Activated naive CD8-positive, alpha-beta T cell treated with anti-CD3 and anti-CD28 coated beads for 36 hours (primary cell): Measurements from ENCODE around the gene BMP10. TPM values are rescaled to one million over a fixed set of nuclear protein-coding genes. Genes with fewer than 3 reads are reported as not detected.

Source experiments
- DNase-seq: peaks from one replicate; pipeline ENCODE4 v3.0.0; 2021
- H3K27ac Mint-ChIP-seq: one replicate; pipeline ENCODE4 v1.8.0; 2022; ENCODE audit warnings: mild to moderate bottlenecking, moderate library complexity, mixed read lengths
- H3K27me3 Mint-ChIP-seq: one replicate; pipeline ENCODE4 v1.8.0; 2022; ENCODE audit warnings: mild to moderate bottlenecking, mixed read lengths
- H3K36me3 Mint-ChIP-seq: one replicate; pipeline ENCODE4 v1.8.0; 2021; ENCODE audit warnings: mild to moderate bottlenecking, mixed read lengths
- H3K4me1 Mint-ChIP-seq: one replicate; pipeline ENCODE4 v1.8.0; 2021; ENCODE audit warnings: mixed read lengths
- H3K4me3 Mint-ChIP-seq: one replicate; pipeline ENCODE4 v1.8.0; 2022; ENCODE audit warnings: mild to moderate bottlenecking, moderate library complexity, mixed read lengths
- H3K9me3 Mint-ChIP-seq: one replicate; pipeline ENCODE4 v1.8.0; 2022; ENCODE audit warnings: mixed read lengths
- total RNA-seq, 2 experiments: library from RNA; stranded (reverse); gene quantifications; one replicate each; pipeline ENCODE4 v1.2.3, GENCODE V29; 2021

Gene BMP10
- total RNA-seq, 2 experiments from 2014 or later = not detected

DNA sequence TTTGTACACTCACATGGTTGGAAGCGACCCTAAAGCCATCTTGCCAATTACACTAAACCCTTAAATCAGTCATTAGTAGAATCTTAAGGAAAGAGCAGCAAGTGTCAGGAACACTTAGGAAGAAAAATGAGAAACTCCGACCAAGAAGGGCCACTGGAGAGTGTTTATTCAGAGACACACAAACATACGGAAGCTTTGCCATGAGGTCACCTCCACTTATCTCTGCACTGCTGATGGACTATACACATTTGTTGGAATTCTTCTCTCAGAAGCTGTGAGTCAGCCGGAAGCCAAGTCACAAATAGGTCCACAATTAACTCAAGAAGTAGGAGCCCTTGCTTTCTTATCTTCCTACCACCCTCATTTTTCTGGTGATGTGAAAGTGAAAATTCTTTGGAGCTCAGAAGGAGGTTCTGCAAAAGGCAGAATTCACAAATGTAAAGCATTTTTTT, 21.6 kb downstream of the BMP10 start:
- Mint-ChIP-seq H3K36me3 (no peaks in the 10 kb centered on the region), H3K4me1 (no peaks in the 10 kb centered on the region), H3K9me3 (no peaks in the 10 kb centered on the region), H3K27me3 (peaks cover 9% of the 10 kb centered on the region), H3K4me3 (no peak overlapping the region), H3K27ac (no peak overlapping the region)
- DNase-seq = no peak

DNA sequence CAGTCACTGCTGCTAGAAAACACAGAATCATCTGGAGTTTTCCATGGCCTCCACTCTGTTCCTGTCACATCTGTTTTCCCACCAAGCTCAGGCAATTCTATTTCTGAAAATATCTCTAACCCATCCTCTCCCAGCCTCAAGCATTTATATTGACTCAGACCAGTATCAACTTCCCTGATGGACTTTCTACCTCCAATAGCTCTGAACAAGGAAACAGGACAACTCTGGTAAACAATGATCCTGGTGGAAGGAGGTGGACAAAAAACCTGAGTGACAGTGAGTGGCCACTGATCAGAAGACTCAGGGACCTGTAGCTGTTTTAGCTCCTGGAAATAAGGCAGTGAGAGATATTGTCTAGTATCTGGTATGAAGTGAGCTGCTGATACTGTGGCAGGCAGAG, 23.4 kb downstream of the BMP10 start:
- Mint-ChIP-seq H3K36me3 (no peaks in the 10 kb centered on the region), H3K27ac (no peak overlapping the region), H3K9me3 (no peaks in the 10 kb centered on the region), H3K4me1 (no peaks in the 10 kb centered on the region), H3K27me3 (peaks cover 12% of the 10 kb centered on the region), H3K4me3 (no peak overlapping the region)
- no peak for DNase-seq

DNA sequence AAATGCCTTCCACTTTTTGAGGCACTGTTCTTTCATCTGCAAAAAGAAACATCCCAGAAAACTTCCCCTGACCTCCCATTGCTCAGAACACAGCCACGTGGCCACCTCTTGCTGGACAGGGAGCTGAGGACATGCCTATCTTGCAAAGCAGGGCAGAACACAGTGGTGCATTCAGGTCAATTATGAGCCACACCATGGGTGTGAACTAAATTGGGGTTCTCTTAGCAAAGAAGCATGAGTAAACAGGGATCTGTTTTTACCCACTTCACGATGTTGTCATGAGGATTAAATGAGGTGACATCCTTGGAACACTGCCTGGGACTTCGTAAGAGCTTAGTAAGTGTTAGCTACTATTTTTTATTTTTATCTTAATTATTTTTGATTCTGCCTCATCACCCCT, 25.1 kb downstream of the BMP10 start:
- H3K9me3 Mint-ChIP-seq = no peaks in the 10 kb centered on the region
- DNase-seq = no peak
- H3K4me1 Mint-ChIP-seq = no peaks in the 10 kb centered on the region
- no peaks in the 10 kb centered on the region for H3K36me3 Mint-ChIP-seq
- no peak overlapping the region for H3K27ac Mint-ChIP-seq
- H3K27me3 Mint-ChIP-seq = peaks cover 12% of the 10 kb centered on the region
- H3K4me3 Mint-ChIP-seq = no peak overlapping the region

DNA sequence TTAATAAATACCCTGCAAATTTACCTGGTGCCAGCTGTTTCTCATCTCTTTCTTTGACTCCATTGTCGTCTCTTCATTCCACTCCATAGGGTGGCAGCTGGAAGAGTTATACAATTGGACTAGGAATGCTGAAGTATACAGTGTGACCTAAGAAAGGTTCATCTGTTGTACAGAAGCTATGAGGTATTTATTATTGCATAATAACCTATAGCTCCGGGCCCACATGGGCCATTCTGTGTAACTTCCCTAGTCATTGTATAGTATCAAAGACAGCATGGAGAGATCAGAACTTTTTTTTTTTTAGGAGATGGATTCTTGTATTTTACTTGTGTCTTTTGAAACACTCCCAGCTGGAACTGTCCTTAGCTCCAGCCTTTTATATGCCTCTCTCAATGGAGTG, 26.2 kb downstream of the BMP10 start:
- DNase-seq = no peak
- Mint-ChIP-seq H3K36me3 (no peaks in the 10 kb centered on the region), H3K4me3 (no peak overlapping the region), H3K9me3 (no peaks in the 10 kb centered on the region), H3K27me3 (peaks cover 12% of the 10 kb centered on the region), H3K4me1 (no peaks in the 10 kb centered on the region), H3K27ac (no peak overlapping the region)

DNA sequence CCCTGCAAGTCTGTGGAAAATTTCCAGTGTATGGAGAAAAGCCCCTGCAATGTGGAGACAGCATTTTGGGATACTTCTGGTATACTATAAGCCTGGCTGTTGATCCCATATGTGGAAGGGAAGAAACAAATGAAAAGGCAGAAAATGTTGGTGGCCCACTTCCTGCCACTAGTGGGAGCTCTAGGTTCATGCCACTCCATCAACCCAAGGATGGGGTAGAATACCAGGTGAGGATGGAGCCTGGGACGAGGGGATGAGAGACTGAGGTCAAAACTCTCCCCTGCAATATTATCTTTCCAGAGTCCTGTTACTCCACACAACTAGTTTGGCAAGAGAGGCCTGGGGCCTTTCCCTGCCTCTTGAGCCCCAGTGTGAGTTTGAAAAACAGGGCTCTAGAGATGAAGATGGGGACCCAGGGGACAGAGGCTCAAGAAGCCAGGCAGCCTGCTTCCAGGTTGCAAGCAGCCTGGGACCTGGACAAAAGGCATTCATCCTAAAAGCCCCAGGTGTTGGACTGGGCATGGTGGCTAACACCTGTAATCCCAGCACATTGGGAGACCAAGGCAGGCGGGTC, 31.9 kb downstream of the BMP10 start:
- peak; percentile 19 for DNase-seq
- peaks cover 19% of the 10 kb centered on the region for H3K4me1 Mint-ChIP-seq
- peaks cover 2% of the 10 kb centered on the region for H3K9me3 Mint-ChIP-seq
- H3K27me3 Mint-ChIP-seq = peaks cover 3% of the 10 kb centered on the region
- no peak overlapping the region for H3K27ac Mint-ChIP-seq
- no peak overlapping the region for H3K4me3 Mint-ChIP-seq
- no peaks in the 10 kb centered on the region for H3K36me3 Mint-ChIP-seq

DNA sequence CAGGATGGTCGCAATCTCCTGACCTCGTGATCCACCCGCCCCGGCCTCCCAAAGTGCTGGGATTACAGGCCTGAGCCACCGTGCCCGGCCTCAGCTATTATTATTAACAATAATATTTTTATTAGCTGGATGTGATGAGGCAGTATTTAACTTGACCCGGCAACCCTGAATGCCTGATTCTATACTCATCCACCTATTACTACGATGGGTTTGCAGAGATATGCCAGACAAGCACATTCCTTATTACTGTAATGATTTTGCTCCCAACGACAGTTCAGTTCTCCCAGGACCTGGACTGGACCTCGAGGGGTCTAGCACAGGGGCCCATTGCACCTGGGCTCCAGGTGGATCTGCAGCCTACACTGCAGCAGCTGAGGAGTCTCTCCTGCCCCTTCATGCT, 32.6 kb downstream of the BMP10 start:
- H3K9me3 Mint-ChIP-seq = peaks cover 2% of the 10 kb centered on the region
- no peak for DNase-seq
- H3K4me1 Mint-ChIP-seq = peaks cover 19% of the 10 kb centered on the region
- H3K36me3 Mint-ChIP-seq = no peaks in the 10 kb centered on the region
- no peak overlapping the region for H3K27ac Mint-ChIP-seq
- H3K4me3 Mint-ChIP-seq = no peak overlapping the region
- H3K27me3 Mint-ChIP-seq = peaks cover 3% of the 10 kb centered on the region

DNA sequence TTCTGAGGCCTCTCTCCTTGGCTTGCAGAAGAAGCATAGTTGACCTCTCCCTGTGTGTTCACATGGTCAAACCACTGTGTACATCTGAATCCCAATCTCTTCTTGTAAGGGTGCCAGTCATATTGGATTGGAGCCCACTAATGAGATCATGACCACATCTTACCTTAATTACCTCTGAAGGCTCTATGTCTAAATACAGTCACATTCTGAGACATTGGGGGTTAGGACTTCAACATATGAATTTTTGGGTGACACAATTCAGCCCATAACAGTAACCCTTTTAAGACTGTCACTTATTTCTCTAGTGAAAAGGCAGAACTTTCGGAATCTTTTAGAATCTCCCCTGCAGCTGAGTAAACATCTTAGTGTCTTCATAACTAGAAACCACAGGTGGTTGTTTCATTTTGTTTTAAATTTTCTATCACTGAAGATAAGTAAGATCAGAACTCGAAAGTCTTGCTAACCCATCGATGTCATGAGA, 33.3 kb downstream of the BMP10 start:
- Mint-ChIP-seq H3K4me3 (no peak overlapping the region), H3K36me3 (no peaks in the 10 kb centered on the region), H3K27ac (no peak overlapping the region), H3K9me3 (peaks cover 2% of the 10 kb centered on the region), H3K4me1 (peaks cover 25% of the 10 kb centered on the region), H3K27me3 (no peaks in the 10 kb centered on the region)
- no peak for DNase-seq

DNA sequence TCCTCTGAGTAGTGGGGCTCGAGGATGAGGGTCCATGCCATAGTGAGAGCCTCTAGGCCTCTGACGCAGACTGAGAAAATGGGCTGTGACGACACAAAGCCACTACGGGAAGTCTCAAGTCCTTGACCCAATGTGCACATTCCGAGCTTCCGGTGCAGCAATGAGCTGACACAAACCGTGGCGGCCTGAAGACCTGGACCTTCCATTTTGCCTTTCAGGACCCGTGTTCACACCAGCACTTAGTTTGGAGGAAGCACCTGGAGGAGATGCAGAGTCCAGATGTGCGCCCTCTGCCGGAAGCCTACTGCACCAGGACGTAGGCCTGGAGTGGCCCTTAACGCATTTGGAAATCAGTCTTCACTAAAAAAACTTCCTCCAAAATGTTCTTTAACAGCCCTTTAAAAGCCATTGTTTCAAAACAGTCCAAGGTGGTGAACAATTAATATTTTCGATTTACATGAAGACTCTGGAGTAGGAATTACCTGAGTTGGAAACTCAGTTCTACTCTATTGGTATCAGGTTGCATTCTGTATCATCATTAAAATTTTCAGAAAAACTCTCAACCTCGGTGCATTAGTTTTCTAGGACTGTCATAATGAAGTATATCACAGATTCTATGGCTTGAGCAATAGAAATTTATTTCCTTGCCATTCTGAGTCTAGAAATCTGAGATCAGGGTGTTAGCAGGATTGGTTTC, 33.9 kb downstream of the BMP10 start:
- Mint-ChIP-seq H3K27me3 (no peaks in the 10 kb centered on the region), H3K9me3 (peaks cover 2% of the 10 kb centered on the region), H3K27ac (no peak overlapping the region), H3K4me3 (no peak overlapping the region), H3K36me3 (no peaks in the 10 kb centered on the region), H3K4me1 (peaks cover 31% of the 10 kb centered on the region)
- DNase-seq = peak; percentile 65

DNA sequence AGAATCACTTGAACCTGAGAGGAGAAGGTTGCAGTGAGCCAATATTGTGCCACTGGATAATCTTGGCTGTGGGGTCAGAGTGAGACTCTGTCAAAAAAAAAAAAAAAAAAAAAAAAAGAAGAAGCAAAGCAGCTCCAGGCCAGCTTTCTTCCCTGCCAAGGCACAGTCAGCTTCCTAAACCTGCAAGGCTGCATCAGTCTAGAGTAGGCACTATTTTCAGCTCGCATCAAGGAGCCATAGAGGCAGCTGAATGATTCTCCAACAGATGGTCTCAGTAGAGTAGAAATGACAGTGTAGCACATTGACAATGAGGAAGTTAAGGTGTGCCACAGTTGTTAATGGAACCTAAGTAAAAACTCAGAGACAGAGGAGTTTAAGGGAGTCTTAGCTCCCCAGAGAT, 35.6 kb downstream of the BMP10 start:
- Mint-ChIP-seq H3K4me3 (no peak overlapping the region), H3K27me3 (no peaks in the 10 kb centered on the region), H3K9me3 (peaks cover 2% of the 10 kb centered on the region), H3K36me3 (no peaks in the 10 kb centered on the region), H3K4me1 (peaks cover 45% of the 10 kb centered on the region), H3K27ac (no peak overlapping the region)
- no peak for DNase-seq

DNA sequence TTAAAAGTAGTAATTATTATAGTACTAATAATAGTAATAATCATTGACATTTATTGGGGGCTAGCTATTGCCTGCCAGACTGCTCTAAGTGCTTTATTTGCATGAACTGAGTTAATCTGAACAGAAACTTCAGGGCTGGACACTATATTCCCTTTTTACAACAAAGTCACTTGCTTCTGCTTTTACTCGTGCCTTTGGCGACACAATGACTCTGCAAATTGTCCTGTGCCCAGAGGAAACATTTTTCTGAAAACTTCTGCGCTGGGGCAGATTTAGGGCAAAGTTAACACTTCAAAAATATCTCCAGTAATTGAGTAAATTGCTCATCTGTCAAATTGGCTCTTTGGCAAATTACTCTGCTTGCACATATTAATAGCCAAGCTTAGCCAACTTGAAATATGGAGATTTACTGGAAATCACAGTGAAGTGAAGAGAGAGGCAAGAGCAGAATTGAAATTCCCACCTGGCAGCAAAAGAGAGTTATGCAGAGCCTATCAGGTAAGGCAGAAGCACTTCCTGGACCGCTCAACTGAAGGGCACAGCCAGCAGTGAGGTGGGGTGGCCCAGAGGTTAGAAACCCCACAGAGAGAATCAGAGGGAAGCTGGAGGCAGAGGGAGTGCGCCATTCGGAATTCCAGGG, 36.3 kb downstream of the BMP10 start:
- Mint-ChIP-seq H3K4me1 (peaks cover 52% of the 10 kb centered on the region), H3K9me3 (peaks cover 2% of the 10 kb centered on the region), H3K36me3 (no peaks in the 10 kb centered on the region), H3K27me3 (no peaks in the 10 kb centered on the region), H3K27ac (no peak overlapping the region), H3K4me3 (no peak overlapping the region)
- DNase-seq = no peak

DNA sequence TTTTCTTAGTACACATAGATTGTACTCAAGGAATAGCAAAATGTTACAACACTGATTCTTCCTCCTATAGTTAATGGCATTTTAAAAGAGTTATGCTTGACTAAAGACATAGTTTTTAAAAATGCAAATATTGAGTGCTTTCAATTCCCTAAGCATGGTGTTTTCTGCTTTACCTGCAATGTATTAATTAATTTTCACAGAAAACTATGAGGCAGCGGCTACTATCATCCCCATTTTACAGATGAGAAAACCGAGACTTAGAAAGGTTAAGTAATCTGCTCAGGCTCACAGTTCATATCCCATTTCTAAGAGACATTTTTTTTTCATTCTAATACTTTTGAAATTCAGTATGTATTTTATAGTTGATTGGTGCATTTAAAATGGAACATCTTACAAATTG, 38.0 kb downstream of the BMP10 start:
- no peaks in the 10 kb centered on the region for H3K9me3 Mint-ChIP-seq
- H3K27ac Mint-ChIP-seq = no peak overlapping the region
- no peak overlapping the region for H3K4me3 Mint-ChIP-seq
- no peak for DNase-seq
- no peaks in the 10 kb centered on the region for H3K27me3 Mint-ChIP-seq
- peaks cover 3% of the 10 kb centered on the region for H3K36me3 Mint-ChIP-seq
- H3K4me1 Mint-ChIP-seq = peaks cover 69% of the 10 kb centered on the region

DNA sequence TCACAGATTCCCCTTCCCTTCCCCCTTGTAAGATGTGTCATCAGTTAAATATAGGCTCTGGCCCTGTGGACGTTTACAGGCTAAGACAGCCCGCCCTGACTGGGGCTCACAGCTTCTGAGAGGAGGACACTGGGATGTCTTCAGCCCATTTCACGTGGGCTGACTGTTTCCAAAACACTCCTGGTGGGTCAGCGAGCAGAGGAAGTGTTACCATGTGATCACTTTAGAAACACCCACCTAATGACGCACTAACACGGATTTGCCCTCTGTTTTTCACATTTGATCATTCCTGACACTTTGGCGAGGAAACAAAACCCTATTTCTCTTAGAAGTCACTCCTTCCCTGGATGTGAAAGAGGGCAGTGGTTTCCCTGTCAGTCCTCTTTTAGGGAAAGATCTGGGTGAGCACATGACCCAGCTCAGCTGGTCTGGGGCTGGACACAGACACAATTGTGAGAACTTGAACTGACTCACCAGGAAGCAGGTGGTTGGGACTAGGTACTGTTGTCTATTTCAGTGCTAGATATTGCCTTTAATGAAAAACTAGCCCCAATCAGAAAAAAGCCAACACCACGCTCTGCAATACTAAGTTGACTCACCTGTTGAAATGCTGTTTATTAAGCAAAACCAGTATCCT, 38.8 kb downstream of the BMP10 start:
- Mint-ChIP-seq H3K4me1 (peaks cover 68% of the 10 kb centered on the region), H3K27ac (peak overlapping the region; percentile 90), H3K4me3 (peak overlapping the region; percentile 53), H3K36me3 (peaks cover 6% of the 10 kb centered on the region), H3K27me3 (no peaks in the 10 kb centered on the region), H3K9me3 (no peaks in the 10 kb centered on the region)
- DNase-seq = peak; percentile 61

DNA sequence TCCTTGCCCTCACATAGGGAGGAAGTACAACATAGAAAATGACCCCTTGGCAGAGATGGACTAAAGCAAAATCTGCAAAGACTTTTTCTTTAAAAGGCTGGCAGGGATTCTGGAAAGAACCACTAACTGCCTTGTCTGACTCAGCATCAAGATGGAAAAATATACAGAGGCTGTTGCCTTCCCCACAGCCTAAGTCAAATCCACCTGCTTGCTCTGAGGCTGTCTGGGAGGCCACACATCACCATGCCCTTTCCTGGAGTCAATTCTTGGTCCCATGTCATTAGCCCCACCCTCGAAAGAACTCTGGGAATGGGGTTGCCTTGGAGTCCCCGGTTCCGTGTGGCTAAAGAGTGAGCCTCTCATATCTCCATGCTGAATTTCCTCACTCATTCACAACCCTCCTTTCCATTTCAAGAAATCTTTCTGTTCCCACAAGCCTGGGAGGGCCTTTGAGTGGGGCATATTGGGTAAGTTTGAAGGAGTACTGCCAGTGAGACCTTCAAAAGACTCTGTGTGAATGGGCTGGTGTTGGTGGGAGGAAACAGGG, 39.4 kb downstream of the BMP10 start:
- no peaks in the 10 kb centered on the region for H3K9me3 Mint-ChIP-seq
- peak overlapping the region; percentile 53 for H3K4me3 Mint-ChIP-seq
- H3K36me3 Mint-ChIP-seq = peaks cover 9% of the 10 kb centered on the region
- peak overlapping the region; percentile 90 for H3K27ac Mint-ChIP-seq
- no peak for DNase-seq
- no peaks in the 10 kb centered on the region for H3K27me3 Mint-ChIP-seq
- peaks cover 63% of the 10 kb centered on the region for H3K4me1 Mint-ChIP-seq

DNA sequence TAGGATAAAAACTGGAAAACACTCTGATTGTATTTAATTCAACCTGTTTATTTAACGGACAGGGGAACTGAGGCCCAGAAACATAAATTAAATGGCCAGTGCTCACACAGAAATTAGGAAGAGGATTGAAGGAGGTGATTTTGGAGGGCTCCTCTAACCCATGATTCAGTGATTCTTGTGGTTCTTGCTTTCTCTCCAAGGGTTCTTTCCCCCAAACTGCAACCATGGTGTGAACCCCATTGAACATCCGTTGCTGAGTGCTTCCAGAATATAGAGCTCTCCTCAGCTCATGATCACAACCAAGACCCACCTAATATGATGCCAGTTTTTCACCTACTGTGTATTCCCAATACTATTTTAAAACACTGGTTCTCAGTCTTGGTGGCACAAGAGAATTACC, 41.4 kb downstream of the BMP10 start:
- Mint-ChIP-seq H3K4me1 (peaks cover 57% of the 10 kb centered on the region), H3K4me3 (peak overlapping the region; percentile 63), H3K27ac (peak overlapping the region; percentile 84)

More for the DNA sequence above, 41.4 kb downstream of the BMP10 start:
- Mint-ChIP-seq H3K36me3 (peaks cover 18% of the 10 kb centered on the region), H3K9me3 (no peaks in the 10 kb centered on the region), H3K27me3 (no peaks in the 10 kb centered on the region)
- no peak for DNase-seq
